Measurements from ENCODE around the gene DNAH9.
A peak's percentile ranks its signal among the peaks of the same experiment; 100 is the strongest.

The DNAH9 gene

DNA sequence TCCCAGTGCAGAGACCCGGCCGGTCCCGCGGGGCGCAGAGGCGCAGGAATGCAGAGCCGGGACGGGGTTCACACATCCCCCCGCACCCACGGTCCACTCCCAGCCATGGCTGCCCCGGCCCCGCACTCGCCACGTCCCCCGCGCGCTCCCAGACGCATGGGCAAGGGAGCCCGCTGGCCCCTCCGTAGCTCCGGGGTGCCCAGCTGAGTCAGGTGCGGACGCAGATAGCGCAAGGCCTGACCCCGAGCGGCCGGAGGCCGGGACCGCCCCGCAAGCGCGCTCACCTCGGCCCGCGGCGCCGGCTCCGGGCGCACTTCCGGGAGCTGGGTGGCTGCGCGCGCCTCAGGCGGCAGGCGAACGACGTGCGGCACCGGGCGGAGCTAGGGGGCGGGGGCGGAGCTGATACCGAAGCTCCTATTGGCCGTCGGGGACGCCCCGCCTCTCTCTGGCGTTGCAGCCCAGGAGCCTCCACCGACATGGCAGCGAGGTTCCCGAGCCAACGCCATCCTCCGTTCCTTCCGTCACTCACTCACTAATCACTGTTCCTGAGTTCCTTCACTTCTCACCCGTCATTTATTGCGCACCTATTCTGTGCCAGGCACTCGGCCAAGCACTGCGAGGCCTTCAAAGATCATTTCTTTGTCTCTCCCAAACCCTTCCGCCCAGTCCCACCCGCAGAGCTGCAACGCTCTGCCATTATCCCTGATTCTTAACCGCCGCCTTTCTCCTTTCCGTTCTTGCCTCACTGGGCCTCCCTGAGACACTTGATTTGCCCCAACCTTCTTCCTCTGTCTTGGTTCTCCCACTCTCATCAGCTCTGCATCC lies 399.1 kb downstream of the DNAH9 start, which contains the start of gene ZNF18:
Gene ZNF18, minus strand, starts transcription at position 329 of the 825 bp plus-strand sequence. CDS start 4,646 bp downstream, outside the sequence.
- peak; percentile 97 for DNase-seq

GRCh38 chr17:11997972-11998233 lies 399.6 kb downstream of the DNAH9 start:
- no peak for DNase-seq

DNA sequence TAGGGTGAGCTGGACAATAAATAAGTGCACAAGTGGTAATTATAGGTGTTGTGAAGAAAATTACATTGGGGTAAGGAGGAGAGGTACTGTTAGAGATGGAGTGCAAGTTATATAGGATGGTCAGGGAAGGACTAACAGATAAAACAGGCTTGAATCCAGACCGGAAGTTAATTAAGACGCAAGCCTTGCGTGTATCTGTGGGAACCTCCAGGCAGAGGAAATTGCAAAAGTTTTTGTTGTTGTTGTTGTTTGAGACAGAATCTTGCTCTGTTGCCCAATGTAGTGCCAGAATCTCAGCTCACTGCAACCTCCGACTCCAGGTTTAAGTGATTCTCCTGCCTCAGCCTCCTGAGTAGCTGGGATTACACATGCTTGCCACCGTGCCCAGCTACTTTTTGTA lies 401.4 kb downstream of the DNAH9 start:
- no peak for DNase-seq

- no peak for DNase-seq
These were observed 409.2 kb downstream of the DNAH9 start for GRCh38 chr17:12007466-12007865.

Measured in activated CD4-positive, alpha-beta T cell treated with anti-CD3 and anti-CD28 coated beads, Interleukin-10, Interleukin-2, amounts not matched to agents 100 ng/mL and 50 ng/mL, durations not matched to agents 16 hours and 8 hours (primary cell).